H1 (cell line): ENCODE results near the gene METTL21C. TPM values are rescaled to one million over a fixed set of nuclear protein-coding genes. Genes with fewer than 3 reads are reported as not detected.

Experiments used
- ASH2L ChIP-seq: fragments of 200-600, 300-600 bp; sonication (generic); IDR thresholded peaks from one replicate; pipeline ENCODE4 v1.7.1; 2017; ENCODE audit warnings: low read length
- BACH1 ChIP-seq: IDR thresholded peaks from 2 replicates; pipeline ENCODE4 v1.6.1; 2012; ENCODE audit warnings: low read length, improper control_type of control experiment
- CHD2 ChIP-seq: IDR thresholded peaks from 2 replicates; pipeline ENCODE4 v1.6.1; 2012; ENCODE audit warnings: low read length, improper control_type of control experiment
- EGR1 ChIP-seq: IDR thresholded peaks from 2 replicates; pipeline ENCODE4 v1.6.1; 2011; ENCODE audit warnings: low read depth, low read length, borderline replicate concordance
- EZH2 ChIP-seq: fragments of 200-600 bp; sonication (generic); IDR thresholded peaks from 2 replicates; pipeline ENCODE4 v1.7.1; 2012; ENCODE audit warnings: low read depth, mild to moderate bottlenecking, moderate library complexity, low read length, inconsistent platforms; ENCODE audit not compliant: severe bottlenecking
- JUN ChIP-seq: IDR thresholded peaks from 2 replicates; pipeline ENCODE4 v1.6.1; 2011; ENCODE audit warnings: low read depth, mild to moderate bottlenecking, improper control_type of control experiment, low read length
- RBBP5 ChIP-seq: IDR thresholded peaks from 2 replicates; pipeline ENCODE4 v1.7.1; 2012; ENCODE audit warnings: low read depth, mild to moderate bottlenecking, inconsistent platforms, low read length, moderate library complexity, borderline replicate concordance
- SIRT6 ChIP-seq: IDR thresholded peaks from one replicate; pipeline ENCODE4 v1.7.1; 2012; ENCODE audit warnings: low read length, inconsistent platforms
- SRF ChIP-seq: IDR thresholded peaks from 2 replicates; pipeline ENCODE4 v1.6.1; 2011; ENCODE audit warnings: mild to moderate bottlenecking, low read depth, low read length, moderate library complexity
- polyA plus RNA-seq, 7 experiments: library from polyadenylated mRNA; depleted of rRNA in 3 of 7; stranded (reverse) in 5 of 7; unstranded in 2 of 7; fragments of >200 nt in 5 of 7; fragments of 200-250 nt in 2 of 7; gene quantifications; 1 replicate in 5 of 7; 2 replicates in 1 of 7; 4 replicates in 1 of 7; pipeline versions ENCODE4 v1.2.1 to v1.2.3, GENCODE V29; 2011 to 2013; ENCODE audit warnings: missing spikeins in 2 of 7, mixed read lengths in 2 of 7
- total RNA-seq: library from RNA; stranded (reverse); fragmentation: NEBNext Ultra II Directional; extraction: Animal tissue kit (Norgen Biotek cat#: 25700); gene quantifications from 2 replicates; pipeline ENCODE4 v1.2.1, GENCODE V29; 2021
- TF ChIP-seq, protein P1 (sequence below): IDR thresholded peaks from 2 replicates; pipeline ENCODE4 v1.6.1; 2012; ENCODE audit warnings: inconsistent platforms

Gene METTL21C
- total and polyA plus RNA-seq, 2 of the 8 experiments (the other 6 are each of a cell fraction or from before 2014, with no cell fraction given) = not detected

DNA sequence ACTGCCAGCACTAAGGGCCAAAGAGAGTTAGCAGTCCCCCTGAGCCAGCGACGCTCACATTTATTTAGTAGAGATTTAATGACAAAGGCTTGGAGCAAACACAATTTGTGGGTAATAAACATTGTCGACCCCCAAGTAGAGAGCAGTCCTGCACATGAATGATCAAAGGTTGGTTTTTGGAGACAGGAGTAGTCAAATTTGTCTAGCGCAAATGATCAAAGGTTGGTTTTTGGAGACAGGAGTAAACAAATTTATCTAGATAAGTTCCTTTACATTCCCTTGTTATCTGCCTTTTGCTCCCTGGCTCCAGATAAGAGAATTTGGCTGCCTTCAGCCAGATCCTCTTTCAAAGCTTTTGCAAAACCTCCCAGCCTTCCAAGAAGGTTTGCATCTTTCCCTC, 26.9 kb downstream of the METTL21C start (continued):
- no peak for TF ChIP-seq EZH2
- no peak for TF ChIP-seq EGR1
- no peak for TF ChIP-seq BACH1
- TF ChIP-seq JUN = no peak
- TF ChIP-seq SIRT6 = no peak
- TF ChIP-seq, protein P1, sequence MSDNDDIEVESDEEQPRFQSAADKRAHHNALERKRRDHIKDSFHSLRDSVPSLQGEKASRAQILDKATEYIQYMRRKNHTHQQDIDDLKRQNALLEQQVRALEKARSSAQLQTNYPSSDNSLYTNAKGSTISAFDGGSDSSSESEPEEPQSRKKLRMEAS = no peak
- TF ChIP-seq CHD2 = no peak
- no peak for TF ChIP-seq SRF
- no peak for TF ChIP-seq ASH2L
- TF ChIP-seq RBBP5 = no peak
